Stimulated activated CD4-positive, alpha-beta T cell treated with anti-CD3 and anti-CD28 coated beads, Interleukin-15, amount 100 ng/mL, for 1 hour (primary cell): ENCODE data around the gene DPEP1.

ENCODE experiments used
- DNase-seq, 2 donors: peaks; one replicate each; pipeline ENCODE4 v3.0.0-alpha.2; 2020; ENCODE audit warnings: low read depth in 1 of 2, low spot score in 1 of 2

The DPEP1 gene

DNA sequence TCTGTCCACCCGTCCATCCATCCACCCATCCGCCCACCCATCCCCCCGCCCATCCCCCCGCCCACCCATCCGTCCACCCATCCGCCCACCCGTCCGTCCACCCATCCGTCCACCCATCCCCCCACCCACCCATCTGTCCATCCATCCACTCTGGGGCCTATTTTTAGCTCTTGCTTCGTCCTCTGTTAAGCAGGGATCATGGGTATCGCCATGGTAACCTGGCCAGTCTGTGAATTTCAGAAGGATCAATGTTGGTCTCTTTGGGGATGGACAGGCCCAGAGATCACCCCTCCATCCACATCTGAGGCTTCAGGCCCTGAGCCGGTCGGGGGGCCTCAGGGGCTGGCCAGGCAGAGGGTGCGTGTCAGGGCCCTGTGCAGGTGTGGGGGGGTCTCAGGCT, 15.2 kb upstream of the DPEP1 start:
- no peak for DNase-seq

DNA sequence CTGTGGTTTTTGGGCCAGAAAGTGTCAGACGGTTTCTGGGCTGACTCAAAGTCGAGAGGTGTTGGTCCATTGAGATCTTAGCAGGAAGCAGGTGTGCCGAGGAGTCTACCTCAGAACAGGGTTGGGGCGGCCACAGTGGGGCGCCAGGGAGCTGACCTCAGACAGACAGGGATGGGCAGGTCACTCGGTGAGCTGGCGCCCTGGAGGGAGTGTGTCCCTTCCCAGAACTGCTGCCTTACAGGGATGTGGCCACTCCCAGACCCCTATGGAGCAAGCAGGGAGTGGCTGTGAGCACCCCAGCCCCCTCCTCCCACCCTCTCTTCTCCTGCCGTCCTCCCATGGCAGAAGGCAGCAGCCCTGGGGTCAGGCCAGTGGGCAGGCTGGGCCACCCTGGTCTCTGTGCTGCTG, 14.0 kb upstream of the DPEP1 start:
- no peak for DNase-seq

DNA sequence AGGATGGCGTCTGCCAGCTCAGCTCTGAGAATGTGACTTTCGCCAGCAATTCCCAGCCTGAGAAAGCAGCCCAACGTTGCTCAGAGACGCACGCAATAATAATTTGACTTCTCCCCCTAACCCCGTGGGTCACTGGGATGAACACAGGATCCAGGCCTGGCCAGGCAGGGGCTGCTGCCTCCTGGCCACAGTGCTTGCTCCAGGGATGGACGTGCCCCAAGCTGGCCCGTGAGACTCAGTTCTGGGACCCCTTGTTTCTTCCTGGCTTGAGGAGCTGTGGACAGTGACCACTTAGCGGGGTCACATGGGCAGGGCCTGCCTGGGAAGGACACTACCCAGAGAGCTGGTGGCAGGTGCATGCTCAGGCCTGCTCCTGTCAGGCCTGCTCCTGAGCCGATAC, 13.5 kb upstream of the DPEP1 start:
- DNase-seq: no peak

DNA sequence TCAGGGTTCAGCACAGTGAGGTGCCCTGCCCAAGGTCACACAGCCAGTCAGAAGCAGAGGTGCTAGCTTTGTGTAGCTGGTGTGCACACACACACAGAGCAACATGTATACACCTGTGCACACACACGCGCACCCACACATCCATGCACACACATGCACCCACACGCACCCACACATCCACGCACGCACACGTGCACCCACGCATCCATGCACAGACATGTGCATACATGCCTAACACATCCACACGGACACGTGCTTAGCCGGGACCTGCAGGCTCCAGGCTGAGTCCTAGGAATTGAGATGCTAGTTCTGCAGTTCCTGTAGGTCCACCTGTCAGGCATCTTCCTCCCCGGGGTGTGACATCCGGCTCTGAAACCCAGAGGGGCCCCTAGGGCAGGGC, 13.0 kb upstream of the DPEP1 start:
- DNase-seq: no peak

DNA sequence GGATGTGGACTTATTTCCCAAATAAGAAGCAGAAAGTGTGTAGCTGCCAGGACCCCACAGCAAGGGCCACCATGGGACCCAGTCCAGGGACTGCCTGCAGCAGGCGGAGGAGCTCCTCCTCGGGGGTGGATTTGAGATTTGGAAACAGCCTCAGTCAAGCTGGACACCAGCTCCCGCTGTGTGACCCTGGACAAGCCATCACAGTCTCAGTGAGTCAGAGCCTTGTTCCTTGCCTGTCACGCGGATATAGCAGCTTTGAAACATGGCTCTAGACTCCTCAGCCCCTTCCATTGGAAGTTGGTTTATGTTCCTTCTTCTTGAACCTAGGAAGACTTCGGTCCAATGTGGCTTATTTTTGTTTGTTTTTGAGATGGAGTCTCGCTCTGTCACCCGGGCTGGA, 12.5 kb upstream of the DPEP1 start:
- no peak for DNase-seq

DNA sequence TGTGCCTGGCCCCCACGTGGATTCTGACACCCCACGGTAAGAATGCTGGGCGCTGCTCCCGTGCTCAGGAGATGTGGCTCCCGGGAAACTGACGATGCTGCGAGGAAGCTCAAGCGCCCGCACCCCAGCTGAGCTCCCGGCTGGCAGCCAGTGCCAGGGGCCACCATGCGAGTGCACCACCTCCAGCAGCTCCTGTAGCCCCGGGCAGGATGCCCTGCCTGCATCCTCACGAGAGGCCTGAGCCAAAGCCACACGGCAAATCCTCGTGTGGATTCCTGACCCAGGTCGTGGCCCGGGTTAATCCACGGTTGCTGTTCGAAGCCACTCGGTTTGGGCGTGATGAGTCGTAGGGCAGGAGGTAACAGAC, 11.6 kb upstream of the DPEP1 start:
- DNase-seq: no peak

DNA sequence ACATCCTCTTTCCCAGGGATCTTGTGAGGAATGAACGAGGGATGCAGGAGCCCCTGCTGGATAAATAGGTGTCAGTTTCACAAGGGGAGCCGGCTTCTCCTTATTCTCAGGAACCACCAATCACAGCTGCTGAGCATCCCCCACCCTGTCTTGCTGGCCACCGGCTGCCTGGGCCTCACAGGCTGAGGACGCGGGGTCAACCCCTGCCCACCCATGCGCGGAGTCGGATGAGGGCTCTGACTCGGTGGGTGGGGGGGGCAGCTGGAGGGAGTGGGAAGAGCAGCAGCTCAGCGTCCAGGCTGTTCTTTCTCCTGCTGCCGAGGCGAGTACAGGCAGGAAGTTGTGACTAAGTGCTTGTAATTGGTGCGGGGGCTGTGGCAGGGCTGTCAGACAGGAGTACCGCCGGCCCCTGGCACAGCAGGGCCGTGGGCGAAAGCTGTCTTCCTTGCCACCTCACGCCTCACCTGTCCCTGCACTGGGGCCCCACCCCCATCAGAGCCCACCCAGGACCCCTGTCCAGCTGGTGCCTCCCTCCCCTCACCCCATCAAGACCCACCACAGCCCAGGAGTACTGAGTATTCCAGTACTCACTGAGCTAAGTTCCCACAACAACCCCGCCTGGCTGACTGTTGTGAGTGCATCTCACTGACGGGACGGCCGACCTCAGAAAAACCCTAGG, 11.0 kb upstream of the DPEP1 start:
- peak; percentile 24 to 51 for DNase-seq

DNA sequence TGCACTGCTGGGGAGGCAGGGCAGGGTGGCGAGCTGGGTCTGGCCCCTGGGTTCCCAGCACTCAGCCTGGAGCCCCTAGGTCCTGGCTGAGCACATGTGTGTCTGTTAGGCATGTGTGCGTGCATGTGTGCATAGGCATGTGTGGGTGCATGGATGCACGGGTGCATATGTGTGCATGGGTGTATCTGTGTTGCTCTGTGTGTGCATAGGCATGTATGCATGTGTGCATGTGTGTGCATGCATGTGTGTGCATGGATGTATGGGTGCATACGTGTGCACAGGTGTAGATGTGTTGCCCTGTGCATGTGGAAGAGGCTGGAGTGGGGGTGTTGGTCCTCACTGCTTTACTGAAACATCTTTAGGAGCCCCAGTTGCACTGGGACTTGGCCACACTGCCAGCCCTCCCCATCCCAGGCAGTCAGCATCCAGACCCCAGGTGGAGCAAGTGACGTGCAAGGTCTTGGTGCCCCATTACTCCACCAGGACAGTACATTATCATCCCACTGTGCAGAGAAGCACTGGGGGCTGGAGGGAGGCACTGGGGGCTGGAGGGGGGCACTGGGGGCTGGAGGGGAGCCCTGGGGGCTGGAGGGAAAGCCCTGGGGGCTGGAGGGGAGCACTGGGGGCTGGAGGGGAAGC, 10.4 kb upstream of the DPEP1 start:
- no peak for DNase-seq

DNA sequence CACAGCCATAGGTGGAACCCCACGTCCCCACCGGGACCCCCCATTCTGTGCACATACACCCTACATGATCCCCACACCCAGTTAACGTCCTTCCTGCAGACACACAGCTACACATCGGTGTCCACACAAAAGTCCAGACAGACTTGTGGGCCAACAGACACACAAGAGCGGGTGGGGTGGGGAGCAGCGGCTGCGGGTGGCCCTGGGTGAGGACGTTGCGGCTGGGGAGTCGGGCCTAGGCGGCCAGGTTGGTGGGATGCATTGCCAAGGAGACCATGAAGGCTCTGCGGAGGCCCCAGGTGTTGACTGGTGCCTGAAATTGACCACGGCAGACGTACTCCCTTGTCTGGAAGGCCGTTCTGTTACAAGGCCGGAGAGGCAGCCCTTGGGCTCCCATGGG, 8.7 kb upstream of the DPEP1 start:
- no peak for DNase-seq

DNA sequence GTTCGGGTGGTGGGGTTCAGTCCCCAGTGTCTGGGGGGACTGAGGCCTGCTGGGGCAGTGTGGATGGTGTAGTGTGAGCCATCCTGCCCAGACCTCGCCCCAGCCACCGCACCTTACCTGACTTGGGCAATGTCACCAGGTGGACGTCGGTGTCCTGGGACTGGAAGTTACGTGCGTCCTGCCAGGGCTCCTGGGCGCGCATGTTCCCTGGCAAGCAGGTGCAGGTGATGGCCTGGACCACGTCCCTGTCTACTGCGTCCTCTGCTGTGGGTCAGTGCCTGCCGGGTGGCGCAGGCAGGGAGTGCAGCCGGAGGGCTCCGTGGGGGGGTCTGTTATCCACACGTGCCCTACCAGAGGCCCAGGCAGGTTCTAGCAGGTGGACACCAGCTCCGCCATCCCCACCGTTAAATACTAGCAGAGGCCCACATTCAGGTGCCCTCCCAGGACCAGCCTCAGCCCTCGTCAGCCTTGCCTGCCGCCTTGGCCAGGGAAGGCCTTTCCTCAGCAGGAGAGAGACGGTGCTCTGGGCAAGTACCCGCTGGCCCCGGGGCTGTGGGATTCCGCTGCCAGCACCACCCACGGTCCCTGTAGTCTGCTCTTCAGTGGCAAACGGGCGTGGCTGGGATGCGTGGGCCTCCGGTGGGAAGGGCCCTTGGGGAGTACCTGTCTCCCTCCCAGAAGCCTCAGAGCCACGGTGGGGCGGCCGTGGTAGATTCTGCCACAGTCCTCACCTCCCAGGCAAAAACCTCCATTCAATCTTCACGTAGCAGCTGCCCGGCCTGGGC, 8.1 kb upstream of the DPEP1 start:
- no peak for DNase-seq

DNA sequence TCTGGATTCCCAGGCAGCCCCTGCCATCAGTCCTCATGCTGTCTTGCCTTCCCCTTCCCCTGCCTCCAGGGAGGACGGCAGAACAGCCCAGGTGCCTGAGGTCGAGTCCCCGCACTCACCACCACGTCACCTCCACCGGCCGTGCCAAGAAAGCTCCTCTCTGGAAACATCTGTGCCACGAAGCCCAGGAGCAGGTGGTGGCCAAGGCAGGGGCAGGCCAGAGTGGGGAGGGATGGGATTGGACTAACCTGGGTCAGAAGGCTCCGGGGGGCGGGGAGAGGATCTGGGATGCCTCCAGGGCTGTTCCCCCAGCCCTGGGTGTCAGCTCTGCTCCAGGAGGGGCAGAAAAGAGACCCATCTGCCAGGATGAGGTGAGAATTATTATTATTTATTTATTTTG, 7.4 kb upstream of the DPEP1 start:
- no peak for DNase-seq

DNA sequence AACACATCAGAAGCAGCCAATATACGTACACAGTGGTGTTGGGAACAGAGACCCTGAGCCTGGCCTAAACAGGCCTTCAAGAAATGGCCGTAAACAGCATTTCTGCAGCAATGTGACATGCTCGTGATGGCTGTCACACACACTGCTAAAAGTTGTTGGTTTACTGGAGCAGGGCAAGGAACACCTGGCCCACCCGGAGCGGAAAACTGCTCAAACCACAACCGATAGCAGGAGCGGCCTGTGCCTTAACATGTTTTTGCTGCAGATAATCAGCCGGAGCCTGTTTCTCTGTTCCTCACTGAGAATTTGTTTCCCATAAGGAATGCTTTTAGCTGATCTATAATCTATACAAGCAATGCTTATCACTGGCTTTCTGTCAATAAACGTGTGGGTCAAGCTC, 6.0 kb upstream of the DPEP1 start:
- no peak for DNase-seq

DNA sequence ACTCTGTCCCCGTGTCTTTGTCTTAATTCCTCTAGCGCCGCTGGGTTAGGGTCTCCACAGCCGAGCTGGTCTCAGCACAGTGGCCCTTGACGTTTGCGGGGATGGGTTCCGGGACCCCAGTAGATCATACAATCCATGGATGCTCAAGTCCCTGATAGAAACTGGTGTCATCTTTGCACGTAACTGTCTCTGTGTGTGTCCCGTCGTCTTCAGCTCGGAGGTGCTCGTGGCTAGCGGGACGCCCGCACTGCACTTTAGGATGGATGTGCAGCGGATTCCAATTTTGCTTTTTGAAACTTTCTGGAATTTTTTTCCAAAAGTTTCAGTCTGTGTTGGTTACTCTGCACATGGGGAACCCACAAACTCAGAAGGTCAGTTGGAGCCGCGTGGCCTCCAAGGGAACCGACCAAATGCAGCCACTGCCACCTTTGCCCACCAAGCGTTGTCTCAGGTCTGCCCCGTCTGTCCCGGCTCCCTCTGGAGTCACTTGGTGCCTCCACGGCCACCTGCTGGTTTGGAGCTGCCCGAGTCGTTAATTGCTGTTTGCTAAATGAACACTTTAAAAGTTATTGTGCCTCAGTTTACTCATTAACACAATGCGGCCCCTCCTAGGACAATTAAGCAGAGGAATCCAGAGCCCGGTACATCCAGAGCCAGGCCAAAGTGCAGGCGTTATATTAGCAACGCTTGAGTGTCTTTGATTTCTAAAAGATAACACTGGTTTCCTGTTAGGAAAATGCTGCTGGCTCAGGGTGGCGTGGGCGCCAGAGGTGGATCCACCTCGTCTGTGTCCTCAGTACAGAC, 5.3 kb upstream of the DPEP1 start:
- no peak for DNase-seq

DNA sequence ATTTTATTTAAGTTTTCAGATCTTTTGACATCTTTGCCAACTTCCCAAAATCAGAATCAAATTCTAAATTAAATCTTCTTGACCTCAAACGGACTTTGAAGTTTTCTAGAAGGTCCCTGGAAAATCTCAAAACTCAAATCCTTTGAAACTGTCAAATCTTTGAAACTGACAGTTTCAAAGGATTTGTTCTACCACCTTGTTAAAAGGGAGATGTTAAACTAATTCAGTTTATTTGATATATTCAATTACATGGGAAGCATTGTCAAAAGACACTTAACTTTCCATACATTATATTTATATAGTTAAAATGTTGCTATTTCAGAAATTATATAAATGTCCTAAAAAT, 3.4 kb upstream of the DPEP1 start:
- no peak for DNase-seq

DNA sequence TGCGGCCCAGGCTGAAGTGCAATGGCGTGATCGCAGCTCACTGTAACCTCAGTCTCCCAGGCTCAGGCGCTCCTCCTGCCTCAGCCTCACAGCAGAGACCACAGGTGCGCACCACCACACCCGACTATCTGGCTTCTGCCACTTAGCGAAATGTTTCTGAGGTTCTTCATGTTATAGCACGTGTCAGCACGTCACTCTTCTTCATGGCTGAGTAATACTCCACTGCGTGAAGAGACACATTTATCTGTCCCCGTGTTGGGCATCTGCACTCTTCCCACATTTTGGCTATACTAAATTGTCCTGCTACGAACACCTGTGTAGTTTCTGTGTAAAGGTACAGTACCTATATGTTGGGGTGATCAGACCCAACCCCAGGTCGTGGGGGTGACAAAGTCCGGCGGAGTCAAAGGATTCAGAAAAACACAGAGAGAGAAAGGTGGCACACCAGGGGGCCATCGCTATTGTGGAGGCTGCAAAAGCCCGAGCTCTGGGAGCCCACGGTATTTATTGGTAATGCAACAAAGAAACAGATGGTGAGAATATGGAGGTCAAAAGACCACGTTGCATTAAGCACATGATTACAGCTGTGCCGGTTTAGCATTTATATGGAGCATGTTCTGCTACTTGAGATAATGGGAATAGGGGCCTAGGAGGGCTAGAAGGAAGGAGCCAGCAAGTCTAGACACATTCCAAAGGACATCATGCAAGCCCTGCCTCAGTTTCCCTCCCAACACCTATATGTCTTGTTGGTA, 851 bp upstream of the DPEP1 start:
- DNase-seq: no peak

DNA sequence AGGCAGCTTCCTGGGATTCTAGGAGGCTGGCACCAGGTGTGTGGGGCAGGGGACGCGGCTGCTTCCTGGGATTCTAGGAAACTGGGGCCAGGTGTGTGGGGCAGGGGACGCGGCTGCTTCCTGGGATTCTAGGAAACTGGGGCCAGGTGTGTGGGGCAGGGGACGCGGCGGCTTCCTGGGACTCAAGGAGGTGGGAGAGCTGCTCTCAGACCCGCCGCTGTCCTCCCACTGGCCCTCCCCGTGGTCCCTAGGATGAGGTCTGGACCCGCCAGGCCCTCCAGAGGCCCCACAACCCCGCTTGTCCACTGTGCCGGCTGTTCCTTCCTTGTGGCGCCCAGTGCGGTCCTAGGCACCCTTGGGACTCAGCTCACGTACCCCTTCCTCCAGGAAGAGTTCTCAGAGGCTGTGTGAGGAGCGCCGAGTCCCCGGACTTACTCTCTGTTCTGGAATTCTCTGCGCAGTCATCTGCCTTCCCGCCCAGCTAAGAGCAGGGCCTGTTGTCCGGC, 565 bp downstream of the DPEP1 start:
- DNase-seq: no peak

DNA sequence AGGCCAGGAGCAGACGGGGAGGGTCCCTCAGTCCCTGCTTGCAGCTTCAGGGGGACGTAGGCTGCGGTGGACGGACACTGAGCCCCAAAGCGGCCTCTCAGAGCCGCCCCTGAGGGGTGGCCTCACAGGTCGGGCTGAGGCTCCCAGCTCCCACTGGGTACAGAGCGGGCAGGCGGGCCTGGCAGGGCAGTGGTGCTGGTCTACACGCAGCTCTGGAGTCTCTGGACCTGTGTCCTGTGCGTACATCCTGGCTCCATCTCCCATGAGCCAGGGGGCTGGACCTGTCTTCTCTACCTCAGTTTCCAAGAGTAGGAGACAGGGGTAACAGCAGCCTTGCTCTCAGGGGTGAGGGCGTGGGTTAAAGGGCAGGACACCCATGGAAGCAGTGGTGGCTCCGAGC, 1.7 kb downstream of the DPEP1 start:
- no peak for DNase-seq

DNA sequence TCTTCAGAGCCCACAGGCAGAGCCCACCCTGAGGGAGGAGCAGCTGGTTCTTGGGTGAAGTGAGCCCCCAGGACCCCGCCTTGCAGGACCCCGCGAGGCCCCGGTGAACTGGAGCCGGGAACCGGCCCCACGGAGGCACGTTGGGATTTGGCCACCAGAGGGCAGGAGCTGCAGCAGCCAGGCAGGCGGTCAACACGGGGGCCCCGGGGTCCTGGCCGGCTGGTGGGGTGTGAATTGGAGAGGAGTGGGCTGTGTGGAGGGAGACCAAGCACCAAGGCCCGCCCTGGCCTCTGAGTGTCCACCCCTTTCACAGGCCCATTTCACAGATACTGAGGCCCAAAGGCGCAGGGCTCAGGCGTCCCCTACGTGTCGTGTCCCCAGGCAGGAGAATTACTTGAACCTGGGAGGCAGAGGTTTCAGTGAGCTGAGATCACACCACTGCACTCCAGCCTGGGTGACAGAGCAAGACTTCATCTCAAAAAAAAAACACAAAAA, 2.2 kb downstream of the DPEP1 start:
- DNase-seq: no peak

DNA sequence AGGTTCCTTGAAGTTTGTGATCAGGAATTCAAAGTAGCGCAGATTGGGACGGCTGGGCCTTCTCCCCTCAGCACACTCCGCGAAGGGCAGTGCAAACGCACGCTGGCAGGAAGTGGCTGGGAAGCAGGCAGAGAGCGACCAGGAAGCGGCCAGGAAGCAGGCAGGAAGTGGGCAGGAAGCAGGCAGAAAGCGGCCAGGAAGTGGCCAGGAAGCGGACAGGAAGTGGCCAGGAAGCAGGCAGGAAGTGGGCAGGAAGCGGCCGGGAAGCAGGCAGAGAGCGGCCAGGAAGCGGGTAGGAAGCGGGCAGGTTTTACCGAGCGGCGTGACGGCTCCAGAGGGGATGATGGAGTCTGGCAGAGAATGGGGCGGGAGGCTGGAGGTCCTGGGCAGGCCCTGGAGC, 3.2 kb downstream of the DPEP1 start:
- DNase-seq: no peak

DNA sequence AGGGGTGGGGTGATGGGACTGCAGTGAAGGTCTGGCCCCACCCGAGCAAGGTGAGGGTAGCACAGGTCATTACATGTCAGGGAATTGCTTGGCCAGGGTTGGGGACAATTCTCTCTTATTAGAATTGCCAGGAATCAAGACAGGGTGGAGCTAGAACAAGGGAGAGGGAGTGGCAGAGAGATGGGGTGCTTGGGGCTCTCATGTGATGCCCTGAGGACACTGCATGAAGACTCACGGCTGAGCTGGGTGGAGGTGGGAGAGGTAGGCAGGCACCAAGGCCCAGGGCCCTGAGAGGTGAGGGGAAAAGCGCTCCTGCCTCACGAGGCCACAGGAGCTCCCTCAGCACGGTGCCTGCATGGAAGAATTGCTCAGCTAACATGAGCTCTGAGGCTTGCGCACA, 3.6 kb downstream of the DPEP1 start:
- DNase-seq: no peak
